Body of pancreas (tissue), 4 donors: ENCODE data around the gene TH. TPM values are rescaled to one million over a fixed set of nuclear protein-coding genes. Genes with fewer than 3 reads are reported as not detected.
A peak's percentile ranks its signal among the peaks of the same experiment; 100 is the strongest.

Experiments
- ATAC-seq: fragments of 150-250 bp; one replicate; pipeline ENCODE4 v1.9.1; 2016
- DNase-seq, 4 donors: peaks; one replicate each; pipeline ENCODE4 v3.0.0-alpha.2; 2019
- H3K27ac ChIP-seq, 4 donors: fragments of 200-600 bp; sonication (generic); 1 replicate in 3 of 4; 2 replicates in 1 of 4; pipeline versions ENCODE4 v1.5.1 to v1.6.1; 2016 to 2019; ENCODE audit warnings: mild to moderate bottlenecking in 1 of 4, mixed read lengths in 1 of 4, moderate library complexity in 1 of 4
- H3K27me3 ChIP-seq, 2 donors: fragments of 200-600 bp; sonication (generic); one replicate each; pipeline ENCODE4 v1.6.0; 2016; ENCODE audit warnings: mild to moderate bottlenecking in 1 of 2
- H3K36me3 ChIP-seq, 2 donors: fragments of 200-600 bp; sonication (generic); replicated peaks in 1 of 2; 2 replicates each; pipeline ENCODE4 v1.5.1; 2016; ENCODE audit warnings: low read depth in 2 of 2; ENCODE audit not compliant: insufficient read depth in 1 of 2
- H3K4me1 ChIP-seq: fragments of 200-600 bp; sonication (generic); one replicate; pipeline ENCODE4 v1.6.0; 2016
- H3K4me3 ChIP-seq, 2 donors: fragments of 200-600 bp; sonication (generic); 1 replicate in 1 of 2; 2 replicates in 1 of 2; pipeline ENCODE4 v1.5.1; 2016 to 2019
- H3K9me3 ChIP-seq, 3 donors: fragments of 200-600 bp; sonication (generic); 1 replicate in 2 of 3; 2 replicates in 1 of 3; pipeline ENCODE4 v1.5.1; 2016
- CTCF ChIP-seq, 7 experiments: fragments of 450-650 bp in 4 of 7; fragments of 200-600 bp in 3 of 7; sonication (generic) in 3 of 7; IDR thresholded peaks; one replicate each; pipeline ENCODE4 v1.5.1; 2016 to 2019; ENCODE audit warnings: antibody characterized with exemption in 7 of 7
- POLR2A ChIP-seq, 3 donors: fragments of 450-650 bp; IDR thresholded peaks; one replicate each; pipeline ENCODE4 v1.6.1; 2016; ENCODE audit warnings: antibody characterized with exemption in 3 of 3, mild to moderate bottlenecking in 2 of 3
- WGBS, 2 donors: methylation state at CpG; one replicate each; pipeline ENCODE4 v1.1.5; 2017; 5-methylcytosine and 5-hydroxymethylcytosine counted together
- intact Hi-C: fragments of 100-400 bp; cut with DNase I; formaldehyde crosslinking; loops from one replicate; pipeline ENCODE4 v1.15.1; 2023
- total RNA-seq, 2 donors: library from RNA; depleted of rRNA; stranded (reverse); fragments of >200 nt; gene quantifications; one replicate each; pipeline ENCODE4 v1.1.0, GENCODE V29; 2016

Gene TH
- total RNA-seq, 2 donors from 2014 or later, result 0.66 TPM; not detected in 1

GRCh38 chr11:2154889-2155288 is 16.7 kb downstream of the TH start:
- H3K27me3 ChIP-seq, result peaks cover 0 to 11% of the 10 kb centered on the region in 2 donors
- no peak for DNase-seq
- 70 to 74% methylated on average over 2 to 17 of the region's 17 CpGs for WGBS, 2 donors

GRCh38 chr11:2154195-2154585 is 17.4 kb downstream of the TH start:
- TF ChIP-seq CTCF (IDR thresholded peaks at IDR 0.05) (no peak), POLR2A (IDR thresholded peaks at IDR 0.05) (no peak)
- ATAC-seq (no peak), DNase-seq (no peak)
- H3K27ac ChIP-seq, result no peak overlapping the region
- peaks cover 0 to 11% of the 10 kb centered on the region in 2 donors for H3K27me3 ChIP-seq
- intact Hi-C loops, result loop anchor here (5.0 to 10.0 kb wide), 3 partner anchors 272 to 499 kb away; no protein-coding TSS in a partner anchor
- no peak overlapping the region for H3K4me3 ChIP-seq
- no peaks in the 10 kb centered on the region for H3K9me3 ChIP-seq
- H3K36me3 ChIP-seq, result no peaks in the 10 kb centered on the region
- 60 to 72% methylated on average over 1 to 6 of the region's 7 CpGs for WGBS, 2 donors
- H3K4me1 ChIP-seq, result peaks cover 6% of the 10 kb centered on the region

More at GRCh38 chr11:2154889-2155288, 16.7 kb downstream of the TH start:
- intact Hi-C loops, result loop anchor here (5.0 to 10.0 kb wide), 3 partner anchors 273 to 500 kb away; no protein-coding TSS in a partner anchor
- H3K9me3 ChIP-seq, result no peaks in the 10 kb centered on the region
- TF ChIP-seq CTCF (IDR thresholded peaks at IDR 0.05), result no peak
- TF ChIP-seq POLR2A (IDR thresholded peaks at IDR 0.05), result no peak
- H3K4me1 ChIP-seq, result peaks cover 6% of the 10 kb centered on the region
- H3K4me3 ChIP-seq, result no peak overlapping the region
- no peak for ATAC-seq
- H3K36me3 ChIP-seq, result no peaks in the 10 kb centered on the region
- no peak overlapping the region for H3K27ac ChIP-seq

- peaks cover 6% of the 10 kb centered on the region for H3K4me1 ChIP-seq
- H3K27ac ChIP-seq, result no peak overlapping the region
- H3K9me3 ChIP-seq, result no peaks in the 10 kb centered on the region
- intact Hi-C loops, result loop anchor here (5.0 to 10.0 kb wide), 3 partner anchors 271 to 499 kb away; no protein-coding TSS in a partner anchor
- TF ChIP-seq POLR2A (IDR thresholded peaks at IDR 0.05), result no peak
- no peak for TF ChIP-seq CTCF (IDR thresholded peaks at IDR 0.05)
- ATAC-seq (no peak), DNase-seq (no peak)
- no peaks in the 10 kb centered on the region for H3K36me3 ChIP-seq
- no peak overlapping the region for H3K4me3 ChIP-seq
- WGBS, 2 donors, result 55 to 100% methylated on average over 3 to 14 of the region's 14 CpGs
- peaks cover 0 to 11% of the 10 kb centered on the region in 2 donors for H3K27me3 ChIP-seq
These were observed 17.9 kb downstream of the TH start for GRCh38 chr11:2153581-2154194.

- Histone ChIP-seq H3K4me1 (peaks cover 6% of the 10 kb centered on the region), H3K27ac (peak overlapping the region in 2 of 4 donors; percentile 37 to 40), H3K36me3 (no peaks in the 10 kb centered on the region), H3K27me3 (peaks cover 0 to 11% of the 10 kb centered on the region in 2 donors), H3K9me3 (no peaks in the 10 kb centered on the region), H3K4me3 (no peak overlapping the region)
- DNase-seq (peak; percentile 87 to 90 (median 88)), ATAC-seq (peak; percentile 74)
- TF ChIP-seq POLR2A (IDR thresholded peaks at IDR 0.05), result no peak
- TF ChIP-seq CTCF (IDR thresholded peaks at IDR 0.05), result peak; percentile 64 to 94 (median 85)
- 1% methylated on average over 17 to 22 of the region's 22 CpGs for WGBS, 2 donors
- intact Hi-C loops, result loop anchor here (5.0 to 10.0 kb wide), 3 partner anchors 269 to 497 kb away; no protein-coding TSS in a partner anchor
These were observed 19.9 kb downstream of the TH start for GRCh38 chr11:2151500-2152257.
